Right cardiac atrium (tissue), 5 donors: ENCODE measurements around the gene EXO1. TPM values are rescaled to one million over a fixed set of nuclear protein-coding genes. Genes with fewer than 3 reads are reported as not detected.
A peak's percentile ranks its signal among the peaks of the same experiment; 100 is the strongest.

ENCODE experiments used
- ATAC-seq, 2 donors: fragments of 200-7000 bp; cut with Tn5 transposase; one replicate each; pipeline versions ENCODE4 v1.8.0 to v1.9.1; 2020; ENCODE audit warnings: moderate library complexity in 2 of 2, mild to moderate bottlenecking in 1 of 2
- DNase-seq, 3 donors: peaks; one replicate each; pipeline ENCODE4 v3.0.0-alpha.2; 2020
- H3K27ac ChIP-seq: one replicate; pipeline ENCODE4 v1.5.1; 2013; ENCODE audit warnings: mild to moderate bottlenecking, low read length, control low read depth, moderate library complexity
- H3K27me3 ChIP-seq: one replicate; pipeline ENCODE4 v1.6.1; 2013; ENCODE audit not compliant: control insufficient read depth, insufficient read depth
- H3K4me1 ChIP-seq: one replicate; pipeline ENCODE4 v1.6.1; 2013; ENCODE audit warnings: low read length; ENCODE audit not compliant: control insufficient read depth, insufficient read depth
- H3K4me3 ChIP-seq: one replicate; pipeline ENCODE4 v1.5.1; 2013; ENCODE audit warnings: low read length, control low read depth
- H3K9me3 ChIP-seq: one replicate; pipeline ENCODE4 v1.6.1; 2013; ENCODE audit warnings: low read length; ENCODE audit not compliant: control insufficient read depth
- WGBS: extraction: QIAGEN DNeasy Blood & Tissue Kit; methylation state at CpG from one replicate; pipeline ENCODE4 v1.1.7; 2013; 5-methylcytosine and 5-hydroxymethylcytosine counted together
- intact Hi-C, 4 donors: fragments of 100-400 bp; cut with DNase I; formaldehyde crosslinking; loops; one replicate each; pipeline versions ENCODE4 v1.11.0 to v1.14.0; 2022 to 2023
- polyA plus RNA-seq: library from polyadenylated mRNA; stranded (reverse); fragments of 200-250 nt; gene quantifications from one replicate; pipeline ENCODE4 v1.2.3, GENCODE V29; 2013
- total RNA-seq, 4 donors: library from RNA; stranded (reverse); fragmentation: NEBNext Ultra II Directional; extraction: Animal tissue kit (Norgen Biotek cat#: 25700); gene quantifications; one replicate each; pipeline ENCODE4 v1.2.1, GENCODE V29; 2021
- donor health status: healthy with polysubstance abuse.
- donor health status: DM: no; HTN: yes; CAD: no.
- donor health status: DM: no; HTN: no; CAD: no.
- donor health status: DM: no; HTN: yes; CAD: no; lungs with severe emphysema.
- donor health status: DM: yes; HTN: yes; CAD: no.

The EXO1 gene
- total and polyA plus RNA-seq, 5 donors = 0.23 to 0.83 (median 0.74) TPM; not detected in 2

GRCh38 chr1:241924080-241924808 is 76.2 kb downstream of the EXO1 start:
- no peaks in the 10 kb centered on the region for H3K27me3 ChIP-seq
- H3K4me1 ChIP-seq = no peaks in the 10 kb centered on the region
- WGBS = 83% methylated on average over 10 of the region's 10 CpGs
- H3K4me3 ChIP-seq = no peak overlapping the region
- intact Hi-C loops = no loop called here
- no peaks in the 10 kb centered on the region for H3K9me3 ChIP-seq
- ATAC-seq (no peak), DNase-seq (no peak)
- H3K27ac ChIP-seq = no peak overlapping the region

- ATAC-seq = no peak
Measured at GRCh38 chr1:241926141-241926540, 78.1 kb downstream of the EXO1 start.

GRCh38 chr1:241927321-241927720 is 79.3 kb downstream of the EXO1 start:
- Histone ChIP-seq H3K27ac (no peak overlapping the region), H3K4me1 (no peaks in the 10 kb centered on the region), H3K9me3 (no peaks in the 10 kb centered on the region), H3K27me3 (no peaks in the 10 kb centered on the region), H3K4me3 (no peak overlapping the region)
- intact Hi-C loops = no loop called here
- DNase-seq (no peak), ATAC-seq (no peak)
- 64% methylated on average over 4 of the region's 4 CpGs for WGBS

More at GRCh38 chr1:241926141-241926540, 78.1 kb downstream of the EXO1 start:
- no peaks in the 10 kb centered on the region for H3K9me3 ChIP-seq
- H3K4me1 ChIP-seq = no peaks in the 10 kb centered on the region
- H3K27ac ChIP-seq = no peak overlapping the region
- no peak for DNase-seq
- WGBS = 69% methylated on average over 5 of the region's 5 CpGs
- no peaks in the 10 kb centered on the region for H3K27me3 ChIP-seq
- no peak overlapping the region for H3K4me3 ChIP-seq
- intact Hi-C loops = no loop called here

GRCh38 chr1:241932845-241933244 is 84.8 kb downstream of the EXO1 start:
- Histone ChIP-seq H3K9me3 (no peaks in the 10 kb centered on the region), H3K4me3 (no peak overlapping the region), H3K4me1 (no peaks in the 10 kb centered on the region), H3K27me3 (no peaks in the 10 kb centered on the region), H3K27ac (no peak overlapping the region)
- DNase-seq = no peak
- intact Hi-C loops = no loop called here
- peak in 1 of 2 donors; percentile 14 for ATAC-seq
- 43% methylated on average over 6 of the region's 6 CpGs for WGBS

GRCh38 chr1:241934201-241934848 is 86.3 kb downstream of the EXO1 start:
- WGBS = 46% methylated on average over 12 of the region's 12 CpGs
- intact Hi-C loops = no loop called here
- no peaks in the 10 kb centered on the region for H3K9me3 ChIP-seq
- no peaks in the 10 kb centered on the region for H3K4me1 ChIP-seq
- DNase-seq (no peak), ATAC-seq (no peak)
- no peak overlapping the region for H3K27ac ChIP-seq
- no peaks in the 10 kb centered on the region for H3K27me3 ChIP-seq
- no peak overlapping the region for H3K4me3 ChIP-seq

- Histone ChIP-seq H3K27me3 (no peaks in the 10 kb centered on the region), H3K27ac (no peak overlapping the region), H3K4me1 (no peaks in the 10 kb centered on the region), H3K4me3 (no peak overlapping the region), H3K9me3 (no peaks in the 10 kb centered on the region)
- ATAC-seq = no peak
- intact Hi-C loops = no loop called here
- 57% methylated on average over 7 of the region's 7 CpGs for WGBS
- DNase-seq = no peak
Measured at GRCh38 chr1:241934866-241935265, 86.9 kb downstream of the EXO1 start.

Other genes with a start within 250 kb of the EXO1 start
- gene CHML, start 207.8 kb upstream of the EXO1 start, total RNA-seq = 1 to 10 TPM; 4.1 to 7.8 (median 4.7) TPM
- 1.1 TPM for gene CHML, start 207.8 kb upstream of the EXO1 start, polyA plus RNA-seq
- gene OPN3, start 207.8 kb upstream of the EXO1 start, total RNA-seq = 1 to 10 TPM; 4.4 to 8.2 (median 7.0) TPM
- gene OPN3, start 207.8 kb upstream of the EXO1 start, polyA plus RNA-seq = 7.2 TPM
- gene WDR64, start 195.9 kb upstream of the EXO1 start, total RNA-seq = under 1 TPM in 2 of 4 donors, not detected in 2; 0.29 to 0.54 TPM
- not detected for gene WDR64, start 195.9 kb upstream of the EXO1 start, polyA plus RNA-seq
- gene BECN2, start 109.6 kb downstream of the EXO1 start, total RNA-seq = not detected
- not detected for gene BECN2, start 109.6 kb downstream of the EXO1 start, polyA plus RNA-seq
- under 1 TPM in 2 of 4 donors, not detected in 2; 0.37 to 0.40 TPM for gene MAP1LC3C, start 150.9 kb downstream of the EXO1 start, total RNA-seq
- gene MAP1LC3C, start 150.9 kb downstream of the EXO1 start, polyA plus RNA-seq = 0.25 TPM